ENCODE data around the gene PODN.

Gene PODN

DNA sequence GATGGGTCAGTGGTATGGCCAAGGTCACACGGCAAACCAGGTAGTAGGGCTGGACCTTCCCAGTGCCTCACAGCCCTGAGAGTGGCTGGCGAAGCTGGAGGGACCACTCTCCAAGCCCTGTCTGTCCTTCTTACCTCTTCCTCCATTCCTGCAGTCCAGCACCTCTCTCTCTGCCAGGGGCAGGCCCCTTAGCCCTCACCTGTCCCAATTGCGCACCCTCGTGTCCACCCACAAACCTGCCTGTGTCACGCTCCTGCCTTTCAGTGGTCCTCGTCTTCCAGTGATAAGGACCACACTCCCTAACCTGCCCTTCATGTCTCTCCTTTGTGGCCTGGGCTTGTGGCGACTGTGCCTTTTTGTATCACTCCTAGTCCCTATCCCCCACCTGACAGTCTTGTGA lies 3.4 kb downstream of the PODN start:
- TF ChIP-seq, protein P1, sequence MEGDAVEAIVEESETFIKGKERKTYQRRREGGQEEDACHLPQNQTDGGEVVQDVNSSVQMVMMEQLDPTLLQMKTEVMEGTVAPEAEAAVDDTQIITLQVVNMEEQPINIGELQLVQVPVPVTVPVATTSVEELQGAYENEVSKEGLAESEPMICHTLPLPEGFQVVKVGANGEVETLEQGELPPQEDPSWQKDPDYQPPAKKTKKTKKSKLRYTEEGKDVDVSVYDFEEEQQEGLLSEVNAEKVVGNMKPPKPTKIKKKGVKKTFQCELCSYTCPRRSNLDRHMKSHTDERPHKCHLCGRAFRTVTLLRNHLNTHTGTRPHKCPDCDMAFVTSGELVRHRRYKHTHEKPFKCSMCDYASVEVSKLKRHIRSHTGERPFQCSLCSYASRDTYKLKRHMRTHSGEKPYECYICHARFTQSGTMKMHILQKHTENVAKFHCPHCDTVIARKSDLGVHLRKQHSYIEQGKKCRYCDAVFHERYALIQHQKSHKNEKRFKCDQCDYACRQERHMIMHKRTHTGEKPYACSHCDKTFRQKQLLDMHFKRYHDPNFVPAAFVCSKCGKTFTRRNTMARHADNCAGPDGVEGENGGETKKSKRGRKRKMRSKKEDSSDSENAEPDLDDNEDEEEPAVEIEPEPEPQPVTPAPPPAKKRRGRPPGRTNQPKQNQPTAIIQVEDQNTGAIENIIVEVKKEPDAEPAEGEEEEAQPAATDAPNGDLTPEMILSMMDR (IDR thresholded peaks at IDR 0.05; ENCODE audit: extremely low read depth, missing control alignments) = no peak
- DNase-seq (ENCODE audit: low spot score) = no peak

GRCh38 chr1:53066488-53066887 lies 4.5 kb downstream of the PODN start:
- TF ChIP-seq, protein P1 (IDR thresholded peaks at IDR 0.05; ENCODE audit: extremely low read depth, missing control alignments) = no peak
- DNase-seq (ENCODE audit: low spot score) = no peak

- DNase-seq (ENCODE audit: low spot score) = no peak
These were observed 5.1 kb downstream of the PODN start for GRCh38 chr1:53066891-53067738.

GRCh38 chr1:53067886-53068285 lies 5.9 kb downstream of the PODN start:
- TF ChIP-seq, protein P1 (IDR thresholded peaks at IDR 0.05; ENCODE audit: extremely low read depth, missing control alignments) = no peak

More at GRCh38 chr1:53066891-53067738, 5.1 kb downstream of the PODN start:
- TF ChIP-seq, protein P1 (IDR thresholded peaks at IDR 0.05; ENCODE audit: extremely low read depth, missing control alignments) = no peak

DNA sequence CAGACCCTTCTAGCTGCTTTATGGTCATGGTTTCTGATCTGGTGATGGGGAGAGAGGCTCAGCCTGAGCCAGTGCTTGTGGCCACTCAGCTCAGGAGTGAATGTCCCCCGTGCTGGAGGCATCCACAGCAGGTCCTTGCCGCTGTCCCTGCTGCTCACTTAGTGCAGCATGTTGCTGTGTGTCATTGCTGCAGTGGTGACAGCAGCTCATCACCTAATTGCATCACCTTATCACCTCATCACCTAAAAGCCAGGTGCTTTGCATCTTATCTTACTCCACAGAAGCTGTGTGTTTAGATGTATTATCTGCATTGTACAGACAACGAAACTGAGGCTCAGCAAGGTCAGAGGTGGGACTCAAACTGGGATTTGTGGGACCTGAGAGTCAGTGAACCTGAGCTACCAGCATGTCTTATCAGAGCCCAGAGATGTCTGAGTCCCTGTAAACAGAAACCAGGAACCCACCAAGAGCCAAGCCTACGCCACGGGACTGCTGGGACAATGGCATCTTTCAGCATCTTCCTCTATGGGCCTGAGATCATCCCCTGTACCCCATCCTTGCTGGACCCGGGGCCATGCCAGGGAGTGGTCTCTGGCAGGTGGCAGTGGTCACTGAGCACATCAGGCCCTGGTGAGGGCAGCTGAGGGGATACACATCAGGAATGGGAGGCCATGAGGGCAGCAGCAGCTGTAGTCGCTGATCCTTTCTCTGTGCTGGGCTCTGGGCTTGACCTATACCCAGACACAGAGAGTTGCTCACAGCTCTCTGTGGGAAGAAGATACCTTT lies 6.5 kb downstream of the PODN start:
- TF ChIP-seq, protein P1 (IDR thresholded peaks at IDR 0.05; ENCODE audit: extremely low read depth, missing control alignments) = no peak
- DNase-seq (ENCODE audit: low spot score) = no peak

More at GRCh38 chr1:53067886-53068285, 5.9 kb downstream of the PODN start:
- DNase-seq (ENCODE audit: low spot score) = no peak

- DNase-seq (ENCODE audit: low spot score) = no peak
- TF ChIP-seq, protein P1 (IDR thresholded peaks at IDR 0.05; ENCODE audit: extremely low read depth, missing control alignments) = no peak
These were observed 7.3 kb downstream of the PODN start for GRCh38 chr1:53069265-53069662.

Data from GM20000 (cell line).